NCI-H1694 (cell line): ENCODE measurements around the gene DRD2.

Experiments used
- DNase-seq: peaks from one replicate; lab custom pipeline; 2025; lab: John Stamatoyannopoulos, UW

The DRD2 gene

DNA sequence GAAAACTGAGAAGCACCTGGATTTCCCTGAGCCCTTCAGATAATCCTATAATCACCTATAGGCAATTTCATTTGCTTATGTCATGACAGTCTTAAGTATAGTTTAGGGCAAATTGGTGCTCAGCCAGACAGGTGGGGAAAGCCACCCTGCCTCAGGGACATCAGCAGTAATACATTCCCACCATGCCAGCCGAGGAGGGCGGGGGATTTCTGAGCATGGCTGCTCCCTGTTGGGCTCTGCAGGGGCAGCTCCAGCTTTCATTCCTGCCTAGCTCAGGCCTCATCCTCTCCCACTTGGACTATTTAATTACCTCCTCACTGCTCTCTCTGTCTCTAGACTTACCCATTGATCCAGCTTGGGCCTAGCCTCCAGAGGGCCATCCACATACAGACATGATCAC, 9.0 kb upstream of the DRD2 start:
- no peak for DNase-seq

DNA sequence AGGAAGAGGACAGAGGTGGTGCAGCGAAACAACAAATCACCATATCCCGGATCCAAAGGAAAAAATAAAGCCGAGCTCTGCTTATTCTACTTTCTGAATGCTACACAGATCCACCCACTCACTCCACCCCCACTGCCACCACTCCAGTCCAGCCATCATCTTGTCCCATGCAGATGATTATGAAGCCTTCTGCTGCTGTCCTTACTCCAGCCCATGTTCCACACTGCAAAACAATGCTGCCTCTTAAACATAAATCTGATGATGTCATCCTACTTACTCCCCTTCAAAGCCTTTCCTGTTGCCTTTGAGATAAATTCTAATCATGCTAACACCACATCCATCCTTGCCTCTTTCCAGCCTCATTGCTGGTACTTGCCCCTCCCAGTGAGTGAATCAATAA, 6.5 kb upstream of the DRD2 start:
- no peak for DNase-seq

DNA sequence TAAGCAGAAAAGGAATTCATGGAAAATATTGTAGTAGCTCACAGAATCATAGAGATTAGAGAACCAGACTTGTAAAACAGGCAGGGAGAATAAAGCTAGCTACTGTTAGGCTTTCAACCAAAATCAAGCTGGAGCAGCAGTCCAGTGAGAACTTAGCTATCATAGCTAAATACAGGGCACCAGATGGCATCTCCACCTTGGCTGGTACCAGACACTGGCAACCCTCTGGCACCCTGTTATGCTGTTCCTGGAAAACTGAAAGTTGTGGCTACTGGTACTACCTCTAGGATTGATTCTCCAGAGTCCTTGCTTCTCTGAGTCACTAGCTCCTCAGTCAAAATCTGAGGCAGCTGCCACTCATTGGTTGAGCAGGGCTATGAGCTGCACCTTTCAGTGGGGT, 6.0 kb upstream of the DRD2 start:
- DNase-seq, result peak; percentile 39

DNA sequence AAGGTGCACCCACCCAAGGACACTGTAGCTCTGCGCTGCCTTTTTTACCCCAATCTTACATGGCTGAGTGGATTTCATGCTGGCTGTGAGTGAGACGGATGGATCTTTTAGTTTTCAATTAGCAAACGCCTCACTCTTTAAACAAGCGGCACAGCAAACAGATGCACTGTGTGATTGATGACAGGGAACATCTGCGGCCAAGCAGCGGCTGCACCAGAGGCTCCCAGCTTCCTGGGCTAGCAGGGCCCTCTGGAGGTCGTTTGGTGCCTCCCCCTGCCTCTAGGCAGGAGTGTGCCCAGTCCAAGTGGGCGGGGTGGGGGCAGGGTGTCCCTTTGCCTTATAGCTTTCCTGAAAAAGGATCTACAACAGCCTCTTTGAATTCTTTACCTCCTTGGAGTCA, 2.1 kb upstream of the DRD2 start:
- peak; percentile 64 for DNase-seq

DNA sequence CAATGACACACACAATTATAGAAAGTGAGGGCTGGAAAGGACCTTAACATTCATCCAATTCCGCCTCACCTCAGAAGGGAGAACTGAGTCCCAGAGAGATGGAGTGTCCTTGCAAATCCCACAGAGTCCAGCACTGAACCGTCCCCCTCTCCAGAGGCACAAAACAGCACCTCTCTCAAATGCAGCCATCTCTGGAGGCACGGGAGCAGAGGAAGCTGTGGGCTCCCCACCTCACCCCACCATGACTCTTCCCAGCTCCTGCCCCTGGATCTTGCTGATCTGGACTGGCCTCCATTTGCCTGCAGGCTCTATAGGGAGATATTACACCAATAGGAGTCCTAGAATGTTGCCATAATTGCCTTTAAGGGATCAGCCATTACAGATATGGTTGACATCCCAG, 1.4 kb upstream of the DRD2 start:
- no peak for DNase-seq

DNA sequence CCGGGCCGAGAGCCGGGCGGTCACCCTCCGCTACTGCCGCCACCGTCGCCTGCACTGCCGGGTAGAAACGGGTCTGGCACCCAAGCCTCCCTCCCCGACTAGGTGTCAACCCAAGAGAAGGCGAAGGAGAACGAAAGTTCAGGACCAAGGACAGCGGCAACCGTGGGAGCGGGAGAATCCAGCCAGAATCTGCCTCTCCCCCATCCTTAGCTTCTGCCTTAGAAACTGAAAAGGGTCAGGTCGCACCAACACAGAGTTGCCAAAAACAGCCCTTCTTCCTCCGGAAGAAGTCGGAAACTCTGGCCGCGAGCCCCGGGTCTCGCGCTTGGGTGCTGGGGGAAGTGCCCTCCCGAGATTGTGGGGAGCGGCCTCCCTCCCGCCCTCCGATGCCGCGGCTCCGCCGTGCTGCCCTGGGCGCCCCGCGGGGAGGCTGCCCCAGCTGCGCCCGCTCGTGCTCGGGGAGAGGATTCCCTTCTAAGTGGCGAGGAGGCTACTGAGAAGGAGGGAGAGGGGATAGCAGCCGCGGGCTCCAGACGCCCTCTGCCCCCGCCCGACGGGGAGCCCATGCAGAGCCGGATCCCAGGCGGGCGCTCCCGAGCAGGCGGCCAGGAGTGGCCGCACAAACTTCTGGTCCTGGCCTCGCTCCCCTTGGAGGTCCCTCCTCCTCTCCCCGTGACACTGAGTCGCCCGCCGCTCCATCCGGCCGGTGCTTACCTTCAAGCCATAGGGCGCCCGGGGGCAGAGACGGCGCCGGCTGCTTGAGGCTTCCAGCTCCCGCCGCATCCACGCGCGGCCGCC, 637 bp downstream of the DRD2 start:
- DNase-seq, result no peak

DNA sequence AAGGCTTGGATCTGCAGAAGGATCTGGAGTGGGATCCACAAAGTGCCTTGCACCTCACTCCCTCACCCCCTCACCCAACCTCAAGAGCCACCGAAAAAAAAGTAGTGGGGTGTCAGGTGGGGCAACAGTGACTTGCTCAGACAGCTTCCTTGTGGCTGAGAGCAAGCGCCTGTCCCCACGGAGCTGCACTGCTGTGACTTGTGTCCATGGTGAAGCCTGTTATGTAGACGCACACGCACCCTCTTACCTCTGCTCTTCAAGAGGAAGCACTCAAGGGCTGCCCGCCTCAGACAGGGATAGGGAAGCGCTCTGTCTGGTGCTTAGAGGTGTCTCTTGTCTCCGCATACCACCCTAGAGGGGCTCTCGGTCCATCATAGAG, 1.2 kb downstream of the DRD2 start:
- DNase-seq, result no peak

DNA sequence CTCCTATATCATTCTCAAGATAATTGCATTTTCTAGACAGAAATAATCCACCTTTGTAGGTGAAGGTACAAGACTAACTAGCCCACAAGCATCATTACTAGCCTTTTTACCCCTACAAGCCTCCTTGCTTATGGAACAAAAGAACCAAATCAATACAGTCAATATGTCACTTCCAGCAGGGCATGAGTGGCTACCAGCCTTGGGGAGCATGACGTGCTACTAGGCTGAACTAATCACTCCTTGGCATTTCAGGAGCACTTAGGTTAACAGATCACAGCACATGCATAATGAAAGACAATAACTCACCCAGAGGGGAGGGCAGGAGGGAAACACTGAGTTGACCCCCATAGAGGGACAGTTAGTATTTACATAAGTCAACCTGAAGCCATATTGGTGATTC, 2.7 kb downstream of the DRD2 start:
- no peak for DNase-seq

DNA sequence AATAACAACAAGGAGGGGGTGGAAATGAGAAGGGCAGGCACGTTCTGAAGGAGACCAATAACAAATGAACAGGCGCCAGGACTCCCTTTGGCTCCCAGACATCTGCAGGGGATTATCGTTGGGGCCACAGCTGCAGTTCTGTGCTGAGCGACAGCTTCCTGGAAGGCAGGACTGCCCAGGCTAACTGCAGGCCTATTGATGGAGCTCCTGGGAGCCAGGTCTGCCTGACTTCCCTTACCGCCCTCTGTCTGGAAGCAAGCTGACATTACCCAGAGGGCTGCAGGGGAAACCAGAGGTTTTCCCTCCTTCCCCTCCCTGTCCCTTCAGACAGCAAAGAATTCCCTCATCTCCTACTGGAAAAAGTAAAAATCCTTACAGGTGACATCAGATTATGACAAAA, 5.0 kb downstream of the DRD2 start:
- DNase-seq, result no peak

DNA sequence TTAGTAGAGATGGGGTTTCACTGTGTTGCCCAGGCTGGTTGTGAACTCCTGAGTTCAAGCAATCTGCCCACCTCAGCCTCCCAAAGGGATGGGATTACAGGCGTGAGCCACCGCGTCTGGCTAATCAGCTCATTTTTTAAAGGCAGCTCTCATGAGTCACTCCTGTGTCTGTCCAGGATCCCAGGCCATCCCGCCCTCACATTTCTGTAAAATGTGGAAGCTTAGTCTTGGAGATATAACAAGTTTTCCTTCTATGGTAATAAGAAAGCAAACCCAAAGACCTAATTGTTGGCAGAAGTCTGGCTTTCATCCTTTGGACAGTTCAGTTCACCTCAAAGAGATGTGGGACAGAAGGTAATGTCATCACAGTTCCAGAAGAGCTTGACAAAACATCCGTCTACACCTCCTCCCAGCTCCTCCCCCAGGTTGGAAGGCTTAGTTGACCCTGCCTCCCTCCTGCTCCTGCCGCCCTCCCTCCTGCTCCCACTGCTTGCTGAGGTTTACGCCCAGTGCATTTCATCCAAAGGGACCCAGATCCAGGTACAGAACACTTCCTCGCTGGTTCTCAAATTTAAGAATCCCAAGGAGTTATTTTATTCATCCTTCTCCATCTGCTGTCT, 6.4 kb downstream of the DRD2 start:
- DNase-seq, result no peak

DNA sequence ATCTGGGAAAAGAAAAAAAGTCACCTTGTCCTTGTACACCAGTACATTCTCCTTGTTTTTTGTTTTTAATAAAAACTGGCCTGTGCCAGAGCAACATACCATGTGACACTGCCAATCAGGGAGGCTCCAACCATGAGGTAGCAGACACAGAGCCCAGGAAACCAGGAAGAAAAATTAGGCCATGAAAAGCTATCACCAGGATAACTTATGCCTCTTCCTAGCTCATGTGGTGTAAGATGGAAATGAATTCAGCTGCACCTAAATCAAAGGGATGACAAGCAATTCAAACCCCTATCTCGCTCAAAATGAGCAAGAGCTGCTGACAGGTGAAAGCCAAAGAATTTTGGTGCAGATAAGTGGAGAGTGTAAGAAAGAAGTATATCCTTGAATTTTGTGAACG, 7.7 kb downstream of the DRD2 start:
- DNase-seq, result no peak

DNA sequence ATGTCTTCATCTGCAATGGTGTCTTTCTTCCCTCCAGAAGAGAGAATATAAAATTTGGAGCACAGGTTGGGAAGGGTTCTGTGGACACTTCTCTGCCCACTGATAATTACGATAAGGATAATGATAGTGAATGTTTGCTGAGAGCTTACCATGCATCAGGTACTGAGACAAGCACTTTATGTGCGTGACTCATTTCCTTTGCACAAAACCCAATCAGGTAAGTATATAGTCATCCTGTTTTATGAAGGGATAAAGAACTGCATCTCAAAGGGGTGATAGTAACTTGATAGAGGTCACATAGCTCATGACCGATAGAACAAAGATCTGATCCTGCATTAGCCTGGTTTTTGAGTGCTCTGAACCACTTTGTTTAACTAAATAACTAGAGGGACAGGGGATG, 9.4 kb downstream of the DRD2 start:
- DNase-seq, result no peak

DNA sequence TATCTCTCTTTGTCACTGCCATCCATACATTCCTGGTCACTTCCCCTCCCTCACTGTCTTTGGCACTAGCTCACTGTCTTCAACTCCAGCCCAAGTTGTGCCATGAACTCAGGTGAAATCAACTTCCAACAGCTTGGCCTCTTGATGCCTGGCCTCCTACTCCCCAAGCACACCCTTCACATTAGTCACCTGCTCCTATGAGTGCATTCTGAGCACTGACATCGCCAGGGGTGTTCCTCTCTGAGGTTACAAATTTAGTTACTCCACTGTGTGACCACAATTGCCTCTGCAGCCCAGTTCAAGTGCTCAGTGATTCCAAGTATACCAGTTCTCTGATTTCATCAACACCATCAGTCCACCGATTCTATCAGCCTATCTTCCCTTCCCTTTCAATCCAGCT, 10.8 kb downstream of the DRD2 start:
- DNase-seq, result no peak

DNA sequence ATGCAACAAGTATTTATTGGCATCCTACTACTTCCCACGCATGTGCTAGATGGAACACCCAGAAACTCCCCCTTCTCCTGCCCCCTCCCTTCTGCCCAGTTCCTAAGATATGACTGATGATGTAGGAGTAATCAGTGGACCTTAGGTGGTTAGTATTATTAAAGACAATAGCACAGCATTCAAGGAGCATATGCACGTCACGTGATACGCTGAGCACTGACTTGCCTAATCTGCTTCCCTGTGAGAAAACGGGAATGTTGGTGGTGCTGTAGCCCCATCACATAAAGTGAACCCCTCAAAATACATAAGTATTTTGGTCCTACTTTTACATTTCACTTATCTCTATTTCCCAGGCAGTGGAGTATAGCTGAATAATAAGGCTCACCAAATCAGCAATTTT, 12.4 kb downstream of the DRD2 start:
- DNase-seq, result no peak

DNA sequence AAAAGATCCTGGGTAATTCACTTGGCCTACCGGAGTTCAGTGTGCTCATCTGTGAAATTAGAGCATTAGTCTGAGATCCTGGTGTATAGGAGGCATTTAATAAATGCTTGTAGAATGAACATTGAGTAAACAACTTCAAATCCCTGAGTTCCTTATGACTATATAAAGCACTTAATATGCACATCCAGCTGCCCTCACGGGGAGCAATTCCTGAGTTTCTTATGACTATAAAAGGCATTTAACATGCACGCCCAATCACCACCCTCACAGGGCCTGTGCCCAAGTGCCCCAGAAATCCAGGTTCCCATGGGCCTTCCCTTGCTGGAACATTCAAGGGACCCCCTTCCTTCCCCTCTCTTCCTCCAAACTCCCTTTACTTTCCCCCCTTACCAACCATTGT, 13.6 kb downstream of the DRD2 start:
- no peak for DNase-seq

DNA sequence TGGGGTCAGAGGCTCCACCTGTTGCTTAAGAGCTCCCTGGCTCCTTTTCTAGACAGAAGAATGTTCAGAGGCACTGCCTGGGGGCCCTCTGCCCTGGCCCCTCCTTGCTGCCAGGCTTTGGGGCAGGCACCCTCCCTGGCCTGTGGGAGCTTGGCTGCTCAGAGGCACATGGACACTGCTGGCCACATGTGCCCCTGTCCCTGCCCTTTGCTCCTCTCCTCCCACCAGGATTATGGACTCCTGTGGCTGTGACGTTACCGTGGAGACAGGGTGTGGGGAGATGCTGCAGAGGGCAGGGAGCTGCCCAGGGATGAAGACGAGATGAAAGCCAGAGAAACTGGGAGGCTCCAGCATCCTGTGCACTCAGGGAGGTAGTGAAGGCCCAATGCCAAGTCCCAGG, 14.7 kb downstream of the DRD2 start:
- no peak for DNase-seq

DNA sequence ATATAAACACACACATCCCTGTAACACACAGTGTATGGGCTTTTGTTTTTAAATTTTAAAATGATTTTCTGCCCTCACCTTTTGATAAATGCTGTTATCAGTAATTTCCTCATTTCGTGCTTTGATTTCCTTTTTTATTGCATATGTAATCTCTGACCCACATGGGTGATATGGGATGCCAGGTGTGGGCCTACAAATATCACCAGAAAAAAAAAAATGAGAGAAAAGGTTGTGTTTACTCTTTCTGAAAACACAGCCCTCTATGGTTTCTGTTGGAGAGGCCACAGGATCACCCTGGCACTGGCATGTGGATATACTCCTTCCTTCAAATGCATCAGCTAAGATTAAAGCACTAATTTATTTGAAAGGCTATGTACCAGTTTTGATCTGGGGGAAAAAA, 17.0 kb downstream of the DRD2 start:
- no peak for DNase-seq

DNA sequence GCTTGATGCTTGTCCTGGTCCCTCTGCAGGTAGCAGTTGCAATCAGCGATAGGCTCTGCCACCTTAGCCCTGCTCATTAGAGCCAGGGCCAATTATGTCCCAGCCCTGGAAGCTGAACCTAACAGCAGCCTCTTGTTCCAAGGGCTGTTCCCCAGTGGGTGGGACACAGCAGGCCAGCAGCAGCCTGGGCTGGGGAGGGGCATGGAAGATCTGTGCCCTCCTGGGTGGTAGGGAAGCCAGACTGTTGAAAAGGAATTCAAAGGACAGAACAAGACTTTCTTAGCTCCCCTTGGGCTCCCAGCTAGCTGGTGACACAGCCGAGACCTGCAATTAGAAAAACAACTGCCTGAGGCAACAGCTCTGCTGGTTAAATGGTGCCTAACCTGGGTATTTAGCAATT, 17.4 kb downstream of the DRD2 start:
- DNase-seq, result peak; percentile 30

DNA sequence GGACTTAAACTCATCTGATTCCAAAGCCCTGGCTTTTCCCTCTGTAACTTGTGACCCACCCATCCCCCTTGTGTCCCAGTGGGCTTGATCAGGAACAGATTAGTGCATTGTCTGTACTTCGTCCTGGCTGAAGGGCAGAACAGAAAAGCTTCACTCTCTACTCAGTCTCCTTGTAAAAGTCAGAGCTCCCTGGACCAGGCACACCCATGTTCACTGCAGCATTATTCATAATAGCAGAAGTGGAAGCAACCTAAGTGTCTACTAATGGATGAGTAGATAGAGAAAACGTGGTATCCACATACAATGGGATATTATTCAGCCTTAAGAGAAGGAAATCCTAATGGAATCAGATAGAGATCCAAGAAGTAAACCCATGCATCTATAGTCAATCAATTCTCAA, 20.7 kb downstream of the DRD2 start:
- no peak for DNase-seq

DNA sequence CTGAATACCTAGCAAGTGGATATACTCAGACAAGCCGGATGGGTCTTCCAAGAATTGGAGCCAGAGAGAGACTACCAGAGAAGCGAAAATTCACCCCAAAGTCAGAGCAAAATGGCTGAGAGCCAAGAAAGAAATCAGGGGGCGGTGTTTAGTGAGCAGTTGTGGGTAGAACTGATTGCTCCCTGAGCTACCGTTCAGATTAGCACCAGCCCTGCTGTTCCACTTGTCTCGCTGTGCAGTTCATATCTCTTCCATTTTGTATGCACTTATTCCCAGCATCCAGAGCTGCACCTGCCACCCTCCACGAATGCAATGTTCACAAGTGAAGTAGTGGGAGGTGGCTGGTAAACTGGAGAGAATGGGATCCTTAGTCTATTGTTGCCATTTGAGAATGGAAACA, 25.5 kb downstream of the DRD2 start:
- no peak for DNase-seq

DNA sequence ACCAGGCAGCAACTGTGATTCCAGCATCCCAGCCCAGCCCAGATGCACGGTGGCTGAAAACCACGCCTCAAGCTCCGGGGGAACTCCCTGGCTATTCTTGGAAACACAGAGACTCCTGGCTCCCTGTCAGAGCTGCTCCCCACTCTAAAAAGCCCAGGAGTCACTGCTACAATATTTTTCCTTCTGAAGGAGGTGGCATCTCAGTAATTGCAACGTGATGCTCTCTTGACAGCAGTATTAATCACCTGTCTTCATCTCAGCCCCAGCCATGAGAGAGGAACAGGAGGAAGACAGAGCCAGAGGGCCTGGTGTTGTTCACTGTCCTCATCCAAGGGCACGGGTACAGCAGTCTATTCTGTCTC, 26.9 kb downstream of the DRD2 start:
- DNase-seq, result no peak

DNA sequence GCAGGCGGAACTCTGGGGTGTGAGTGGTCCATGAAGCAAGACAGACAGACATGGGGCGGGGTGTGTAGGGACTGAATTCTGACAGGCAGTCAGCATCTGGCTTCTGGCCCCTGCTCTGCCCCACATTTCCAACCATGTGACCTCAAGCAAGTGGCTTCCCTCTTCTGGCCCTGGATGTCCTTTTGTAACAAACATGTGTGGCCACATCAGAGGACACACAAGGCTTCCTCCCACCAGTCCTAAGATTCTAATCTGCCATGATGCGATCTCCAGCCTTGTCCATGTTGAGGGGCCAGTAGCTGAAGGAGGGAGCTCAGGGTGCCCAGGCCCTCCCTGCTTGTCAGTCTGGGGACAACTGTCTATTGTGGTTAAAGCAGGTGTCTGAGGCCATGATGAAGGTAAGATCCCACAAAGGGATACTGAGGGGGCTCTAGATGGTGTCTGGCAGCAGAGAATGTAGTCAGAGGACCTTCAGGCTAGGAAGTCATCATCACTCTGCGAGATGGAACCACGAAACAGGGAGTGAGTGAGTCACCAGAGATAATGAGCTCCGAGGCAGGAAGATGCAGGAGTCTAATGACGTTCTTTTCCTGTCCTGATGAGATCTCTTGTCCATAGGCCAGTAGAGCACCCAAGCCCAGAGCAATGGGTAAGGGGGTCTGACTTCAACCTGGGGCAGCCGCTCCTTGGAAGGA, 27.4 kb downstream of the DRD2 start:
- no peak for DNase-seq

DNA sequence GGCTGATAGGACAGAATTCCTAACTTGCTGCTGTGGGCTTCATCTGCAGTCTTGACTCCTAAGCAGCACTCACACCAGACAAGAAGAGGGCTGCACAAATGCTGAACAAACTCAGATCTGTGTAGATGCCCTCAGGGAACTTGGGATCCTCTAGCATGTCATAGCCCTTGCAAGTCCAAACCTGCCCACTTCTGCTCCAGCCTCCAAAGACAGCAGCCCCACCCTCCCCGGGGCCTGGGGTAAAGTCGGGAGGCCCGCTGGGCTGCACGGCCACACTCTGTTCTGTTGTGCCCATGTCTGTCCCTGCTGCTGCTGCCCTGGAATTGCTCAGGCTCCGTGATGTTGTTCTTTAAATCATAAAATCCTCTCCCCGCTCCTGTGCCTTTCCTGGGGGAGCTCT, 28.3 kb downstream of the DRD2 start:
- no peak for DNase-seq

DNA sequence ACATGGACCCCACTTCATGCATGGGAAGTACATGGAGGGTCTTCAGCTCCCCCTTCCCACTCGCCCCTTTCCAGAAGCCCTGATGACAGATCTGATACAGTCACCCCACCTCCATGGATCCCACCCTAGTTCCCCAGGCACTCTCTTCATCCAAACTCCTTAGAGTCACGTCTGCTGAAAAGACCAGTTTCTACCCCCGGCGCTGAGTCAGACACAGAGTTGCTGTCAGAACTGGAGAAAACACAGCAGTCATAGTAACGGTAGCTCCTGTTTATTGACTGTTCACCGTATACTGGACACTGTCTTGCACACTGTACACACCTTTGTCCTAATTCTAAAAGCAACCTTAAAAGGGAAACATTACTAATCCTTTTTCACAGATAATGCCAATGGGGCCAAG, 29.1 kb downstream of the DRD2 start:
- DNase-seq, result no peak
